ENCODE measurements around the gene ARHGAP6. TPM values are rescaled to one million over a fixed set of nuclear protein-coding genes. Genes with fewer than 3 reads are reported as not detected.

Gene ARHGAP6
- total and polyA plus RNA-seq, 2 donors (not counting 3 experiments of a cell fraction or from before 2014, with no cell fraction given), result 0.69 to 0.83 TPM

DNA sequence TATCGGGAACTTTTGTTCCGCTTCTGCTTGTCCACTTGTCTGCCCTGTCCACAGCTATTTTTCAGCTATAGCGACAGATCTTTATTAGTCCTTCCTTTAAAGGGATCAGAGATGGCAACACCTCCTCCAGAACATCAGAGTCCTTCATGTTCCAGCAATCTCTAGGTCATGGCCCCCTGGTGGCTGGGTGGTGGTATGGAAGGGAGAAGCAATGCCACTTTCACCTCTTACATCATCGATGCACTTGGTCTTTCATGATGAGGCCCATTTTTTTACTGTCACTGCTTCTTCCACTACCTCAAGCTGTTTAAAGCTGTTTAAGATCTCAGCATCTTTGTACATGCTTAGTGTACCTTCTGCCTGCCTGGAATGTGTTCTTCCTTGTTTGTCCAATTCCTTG lies 106.7 kb downstream of the ARHGAP6 start:
- Histone ChIP-seq H3K79me2 (ENCODE audit: control insufficient read depth, insufficient read depth, low read length) (no peaks in the 10 kb centered on the region), H3K4me3 (replicated peaks in 1 of 3; ENCODE audit: insufficient read depth in 1 of 3, low read depth in 1 of 3, low read length in 3 of 3) (no peak overlapping the region), H3K9me1 (replicated peaks; ENCODE audit: control insufficient read depth, extremely low read depth, insufficient read depth, low read length) (no peaks in the 10 kb centered on the region), H3K9ac (replicated peaks; ENCODE audit: extremely low read depth, insufficient read depth, low read length) (no peak overlapping the region), H3K4me1 (ENCODE audit: control insufficient read depth, extremely low read depth, insufficient read depth, low read length) (no peaks in the 10 kb centered on the region), H4K20me1 (replicated peaks; ENCODE audit: control insufficient read depth, extremely low read depth, insufficient read depth, low read length) (no peaks in the 10 kb centered on the region), H3K27ac (ENCODE audit: insufficient read depth, low read depth, low read length) (no peak overlapping the region), H2AFZ (ENCODE audit: low read depth, low read length) (no peak overlapping the region), H3K36me3 (ENCODE audit: control insufficient read depth in 2 of 2, extremely low read depth in 1 of 2, insufficient read depth in 2 of 2, low read length in 2 of 2) (no peaks in the 10 kb centered on the region), H3K4me2 (ENCODE audit: insufficient read depth, low read length) (no peak overlapping the region), H3K27me3 (ENCODE audit: control insufficient read depth in 2 of 2, insufficient read depth in 2 of 2, low read length in 2 of 2) (no peaks in the 10 kb centered on the region), H3K9me3 (replicated peaks; ENCODE audit: control insufficient read depth, insufficient read depth, low read length) (no peaks in the 10 kb centered on the region)
- dilution Hi-C loops (cut with MboI; ENCODE audit: extremely low pct_ligation_motif_present, low sequenced_read_pairs), result no loop called here
- POLR2A ChIA-PET, result no interaction called here
- CTCF ChIA-PET, result no interaction called here
- no peak for FAIRE-seq
- intact Hi-C loops (cut with micrococcal nuclease), result no loop called here
- peak; percentile 1 for DNase-seq (ENCODE audit: low read depth, low spot score)
- BruUV-seq (replicated peaks), result no TSS peak
- TF ChIP-seq MYC (IDR thresholded peaks at IDR 0.05; ENCODE audit: low read depth, low read length) (no peak), JUN (IDR thresholded peaks at IDR 0.05; ENCODE audit: borderline replicate concordance, insufficient read depth, insufficient read length, low read depth) (no peak), POLR2A (IDR thresholded peaks at IDR 0.05; ENCODE audit: low read depth, low read length) (no peak)
- TF ChIP-seq, protein P1, sequence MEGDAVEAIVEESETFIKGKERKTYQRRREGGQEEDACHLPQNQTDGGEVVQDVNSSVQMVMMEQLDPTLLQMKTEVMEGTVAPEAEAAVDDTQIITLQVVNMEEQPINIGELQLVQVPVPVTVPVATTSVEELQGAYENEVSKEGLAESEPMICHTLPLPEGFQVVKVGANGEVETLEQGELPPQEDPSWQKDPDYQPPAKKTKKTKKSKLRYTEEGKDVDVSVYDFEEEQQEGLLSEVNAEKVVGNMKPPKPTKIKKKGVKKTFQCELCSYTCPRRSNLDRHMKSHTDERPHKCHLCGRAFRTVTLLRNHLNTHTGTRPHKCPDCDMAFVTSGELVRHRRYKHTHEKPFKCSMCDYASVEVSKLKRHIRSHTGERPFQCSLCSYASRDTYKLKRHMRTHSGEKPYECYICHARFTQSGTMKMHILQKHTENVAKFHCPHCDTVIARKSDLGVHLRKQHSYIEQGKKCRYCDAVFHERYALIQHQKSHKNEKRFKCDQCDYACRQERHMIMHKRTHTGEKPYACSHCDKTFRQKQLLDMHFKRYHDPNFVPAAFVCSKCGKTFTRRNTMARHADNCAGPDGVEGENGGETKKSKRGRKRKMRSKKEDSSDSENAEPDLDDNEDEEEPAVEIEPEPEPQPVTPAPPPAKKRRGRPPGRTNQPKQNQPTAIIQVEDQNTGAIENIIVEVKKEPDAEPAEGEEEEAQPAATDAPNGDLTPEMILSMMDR (IDR thresholded peaks at IDR 0.05; ENCODE audit: extremely low read depth in 1 of 2, insufficient read depth in 1 of 2, low read depth in 1 of 2, low read length in 2 of 2), result peak; percentile 32 to 44

DNA sequence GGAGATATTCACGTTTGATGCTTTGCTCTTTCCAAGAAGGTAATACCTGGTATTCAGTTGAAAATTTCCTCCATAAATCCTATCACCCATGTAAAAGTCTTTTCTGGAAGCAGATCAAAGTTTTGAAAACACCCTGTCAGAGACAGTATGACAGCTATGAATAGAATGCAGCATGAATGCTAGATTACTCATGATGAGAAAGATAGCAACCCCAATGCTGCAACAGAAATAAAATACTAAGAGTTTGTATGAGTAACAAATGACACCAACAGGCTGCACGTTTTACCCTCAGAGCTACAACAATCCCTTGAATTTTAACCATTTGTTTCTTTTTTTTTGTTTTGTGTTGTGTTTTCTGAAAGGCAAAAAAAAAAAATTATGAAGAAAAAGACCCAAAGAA lies 108.6 kb downstream of the ARHGAP6 start:
- Histone ChIP-seq H3K27me3 (ENCODE audit: control insufficient read depth in 2 of 2, insufficient read depth in 2 of 2, low read length in 2 of 2) (no peaks in the 10 kb centered on the region), H3K79me2 (ENCODE audit: control insufficient read depth, insufficient read depth, low read length) (no peaks in the 10 kb centered on the region), H3K9me3 (replicated peaks; ENCODE audit: control insufficient read depth, insufficient read depth, low read length) (no peaks in the 10 kb centered on the region), H3K36me3 (ENCODE audit: control insufficient read depth in 2 of 2, extremely low read depth in 1 of 2, insufficient read depth in 2 of 2, low read length in 2 of 2) (no peaks in the 10 kb centered on the region), H3K4me2 (ENCODE audit: insufficient read depth, low read length) (no peak overlapping the region), H2AFZ (ENCODE audit: low read depth, low read length) (no peak overlapping the region), H4K20me1 (replicated peaks; ENCODE audit: control insufficient read depth, extremely low read depth, insufficient read depth, low read length) (no peaks in the 10 kb centered on the region), H3K9me1 (replicated peaks; ENCODE audit: control insufficient read depth, extremely low read depth, insufficient read depth, low read length) (no peaks in the 10 kb centered on the region), H3K4me3 (replicated peaks in 1 of 3; ENCODE audit: insufficient read depth in 1 of 3, low read depth in 1 of 3, low read length in 3 of 3) (no peak overlapping the region), H3K4me1 (ENCODE audit: control insufficient read depth, extremely low read depth, insufficient read depth, low read length) (no peaks in the 10 kb centered on the region), H3K27ac (ENCODE audit: insufficient read depth, low read depth, low read length) (no peak overlapping the region), H3K9ac (replicated peaks; ENCODE audit: extremely low read depth, insufficient read depth, low read length) (no peak overlapping the region)
- FAIRE-seq (no peak), DNase-seq (ENCODE audit: low read depth, low spot score) (no peak)
- dilution Hi-C loops (cut with MboI; ENCODE audit: extremely low pct_ligation_motif_present, low sequenced_read_pairs), result no loop called here
- TF ChIP-seq EZH2 (IDR thresholded peaks at IDR 0.05; ENCODE audit: borderline replicate concordance, low read depth, low read length, severe bottlenecking) (no peak), FOS (IDR thresholded peaks at IDR 0.05; ENCODE audit: borderline replicate concordance, insufficient read depth, low read length) (no peak)
- ChIA-PET POLR2A (no interaction called here), CTCF (no interaction called here)
- no TSS peak for BruUV-seq (replicated peaks)
- intact Hi-C loops (cut with micrococcal nuclease), result no loop called here
